HepG2 (cell line): ENCODE data around the gene NSD1.

Experiments
- FOSL2 ChIP-seq: sonication (generic); formaldehyde crosslinking; IDR thresholded peaks from 2 replicates; pipeline ENCODE4 v1.4.0; 2020; ENCODE audit warnings: missing genetic modification reagents
- MLLT10 ChIP-seq: sonication (generic); formaldehyde crosslinking; IDR thresholded peaks from 2 replicates; pipeline ENCODE4 v1.4.0; 2020; ENCODE audit warnings: missing genetic modification reagents
- SMAD1 ChIP-seq: sonication (generic); formaldehyde crosslinking; IDR thresholded peaks from 2 replicates; pipeline ENCODE4 v1.4.0; 2020; ENCODE audit warnings: missing genetic modification reagents, low read depth, mild to moderate bottlenecking, borderline replicate concordance
- SP2 ChIP-seq: sonication (generic); formaldehyde crosslinking; IDR thresholded peaks from 2 replicates; pipeline ENCODE4 v1.5.1; 2020; ENCODE audit warnings: mild to moderate bottlenecking, missing genetic modification reagents
- TP53 ChIP-seq: sonication (generic); formaldehyde crosslinking; conservative IDR thresholded peaks from 2 replicates; pipeline ENCODE4 v1.4.0; 2020; ENCODE audit warnings: missing genetic modification reagents

- TF ChIP-seq TP53 (CRISPR knock-in tag) = no peak
- no peak for TF ChIP-seq SMAD1 (CRISPR knock-in tag)
- no peak for TF ChIP-seq FOSL2 (CRISPR knock-in tag)
- TF ChIP-seq SP2 = no peak
- TF ChIP-seq MLLT10 (CRISPR knock-in tag) = no peak
These were observed 186.5 kb downstream of the NSD1 start for GRCh38 chr5:177319913-177320588.
